VCaP (cell line): ENCODE results near the gene UGT1A5.

Experiments used
- H3K27ac ChIP-seq: fragments of 450-650 bp; 2 replicates; pipeline ENCODE4 v1.5.1; 2017
- TF ChIP-seq, protein P1 (sequence below): fragments of 450-650 bp; conservative IDR thresholded peaks from 2 replicates; pipeline ENCODE4 v1.5.1; 2017; ENCODE audit warnings: mild to moderate bottlenecking, moderate library complexity

The UGT1A5 gene

DNA sequence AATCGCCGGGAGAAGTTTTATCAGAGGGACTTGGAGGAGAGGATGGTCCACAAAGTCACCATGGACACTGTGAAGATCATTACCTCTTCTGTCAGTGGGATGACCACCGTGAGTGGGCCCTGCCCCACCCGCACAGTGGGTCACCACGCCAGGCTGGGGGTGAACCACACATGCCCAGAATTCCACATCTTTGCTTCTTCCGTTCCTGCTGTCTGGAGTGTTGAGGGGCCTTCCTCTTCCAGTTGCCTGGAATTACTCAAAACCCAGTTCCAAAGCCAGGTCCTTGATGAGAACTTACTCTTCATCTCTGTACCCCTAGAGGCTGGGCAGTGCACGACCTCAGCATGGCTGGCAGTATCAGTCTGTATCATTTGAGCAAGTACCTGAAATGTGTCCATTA is 87.5 kb downstream of the UGT1A5 start:
- TF ChIP-seq, protein P1, sequence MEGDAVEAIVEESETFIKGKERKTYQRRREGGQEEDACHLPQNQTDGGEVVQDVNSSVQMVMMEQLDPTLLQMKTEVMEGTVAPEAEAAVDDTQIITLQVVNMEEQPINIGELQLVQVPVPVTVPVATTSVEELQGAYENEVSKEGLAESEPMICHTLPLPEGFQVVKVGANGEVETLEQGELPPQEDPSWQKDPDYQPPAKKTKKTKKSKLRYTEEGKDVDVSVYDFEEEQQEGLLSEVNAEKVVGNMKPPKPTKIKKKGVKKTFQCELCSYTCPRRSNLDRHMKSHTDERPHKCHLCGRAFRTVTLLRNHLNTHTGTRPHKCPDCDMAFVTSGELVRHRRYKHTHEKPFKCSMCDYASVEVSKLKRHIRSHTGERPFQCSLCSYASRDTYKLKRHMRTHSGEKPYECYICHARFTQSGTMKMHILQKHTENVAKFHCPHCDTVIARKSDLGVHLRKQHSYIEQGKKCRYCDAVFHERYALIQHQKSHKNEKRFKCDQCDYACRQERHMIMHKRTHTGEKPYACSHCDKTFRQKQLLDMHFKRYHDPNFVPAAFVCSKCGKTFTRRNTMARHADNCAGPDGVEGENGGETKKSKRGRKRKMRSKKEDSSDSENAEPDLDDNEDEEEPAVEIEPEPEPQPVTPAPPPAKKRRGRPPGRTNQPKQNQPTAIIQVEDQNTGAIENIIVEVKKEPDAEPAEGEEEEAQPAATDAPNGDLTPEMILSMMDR, result no peak
- no peak overlapping the region for H3K27ac ChIP-seq

DNA sequence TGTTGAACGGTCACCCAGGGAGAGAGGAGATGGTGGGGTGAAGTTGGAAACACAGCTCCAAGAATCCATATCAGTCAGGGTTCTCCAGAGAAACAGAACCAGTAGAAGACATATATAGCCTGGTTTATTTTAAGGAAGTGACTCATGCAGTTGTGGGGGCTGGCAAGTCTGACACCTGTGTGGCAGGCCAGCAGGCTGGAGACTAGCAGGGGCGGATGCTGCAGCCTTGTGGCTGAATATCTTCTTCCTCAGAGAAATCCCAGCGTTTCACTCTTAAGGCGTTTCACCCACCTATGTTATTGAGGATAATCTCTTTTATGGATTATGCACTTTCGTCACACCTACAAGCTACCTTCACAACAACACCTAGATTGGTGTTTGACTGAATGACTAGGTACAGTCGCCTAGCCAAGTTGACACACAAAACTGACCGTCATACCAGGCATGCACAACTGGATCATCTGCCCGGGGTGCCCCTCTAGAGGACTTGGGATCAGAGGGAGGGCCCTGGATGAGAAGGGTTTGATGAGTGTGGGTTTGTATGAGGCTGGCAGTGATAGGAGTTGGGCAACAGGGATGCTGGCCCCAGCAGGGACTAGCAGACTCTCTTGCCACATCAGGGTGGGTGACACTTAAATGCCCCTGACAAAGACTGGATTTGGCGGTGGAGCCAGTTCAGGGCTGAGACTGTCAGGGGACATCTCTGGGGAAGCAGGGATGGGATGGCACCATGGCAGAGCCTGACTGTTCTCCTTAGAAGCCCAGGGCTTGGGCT is 88.8 kb downstream of the UGT1A5 start:
- H3K27ac ChIP-seq, result no peak overlapping the region
- TF ChIP-seq, protein P1, result no peak

GRCh38 chr2:233802132-233802815 is 89.6 kb downstream of the UGT1A5 start:
- no peak overlapping the region for H3K27ac ChIP-seq
- TF ChIP-seq, protein P1, result no peak

GRCh38 chr2:233803292-233803911 is 90.7 kb downstream of the UGT1A5 start:
- no peak overlapping the region for H3K27ac ChIP-seq

GRCh38 chr2:233803994-233804393 is 91.3 kb downstream of the UGT1A5 start:
- H3K27ac ChIP-seq, result no peak overlapping the region
- TF ChIP-seq, protein P1, result no peak

More at GRCh38 chr2:233803292-233803911, 90.7 kb downstream of the UGT1A5 start:
- TF ChIP-seq, protein P1, result no peak

DNA sequence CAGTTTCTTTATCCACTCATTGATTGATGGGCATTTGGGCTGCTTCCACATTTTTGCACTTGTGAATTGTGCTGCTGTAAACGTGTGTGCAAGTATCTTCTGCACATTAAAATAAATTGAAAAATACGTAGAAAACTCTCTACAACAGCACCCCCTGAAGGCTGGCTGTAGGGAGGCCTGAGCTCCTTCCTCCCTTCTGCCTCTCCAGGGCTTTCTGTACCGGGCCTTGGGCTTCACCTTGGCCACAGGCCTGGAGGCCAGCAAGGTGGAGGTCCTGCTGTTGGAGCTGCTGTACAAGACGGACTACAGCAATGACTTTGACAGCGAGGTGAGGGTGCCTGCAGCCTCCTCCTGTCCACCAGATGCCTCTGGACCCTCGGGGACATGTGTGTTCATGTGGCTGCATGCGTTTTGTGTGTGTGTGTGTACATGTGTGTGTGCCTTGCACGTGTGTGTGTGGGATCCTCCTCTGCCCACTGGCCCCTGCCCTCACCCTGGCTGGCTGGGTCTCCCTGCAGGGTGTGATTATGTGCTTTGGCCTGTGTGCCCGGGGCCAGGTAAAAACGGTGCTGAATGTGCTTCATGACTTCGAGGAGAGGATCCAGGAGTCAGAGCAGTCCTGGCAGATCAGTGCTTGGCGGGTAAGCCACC is 94.6 kb downstream of the UGT1A5 start:
- H3K27ac ChIP-seq, result no peak overlapping the region
- TF ChIP-seq, protein P1, result no peak
